Hematopoietic multipotent progenitor cell treated with erythropoietin and hydrocortisone succinate and interleukin-3 and kit ligand, for 4 days (in vitro differentiated cells): ENCODE measurements around the gene EPB41.
"Not testable (repeated sequence)": the region's sequence is repeated elsewhere in the genome, so short reads cannot be mapped to it uniquely, and the experiment has no call there.

Experiments
- DNase-seq: peaks from one replicate; pipeline ENCODE4 v3.0.0-alpha.2; 2015

Gene EPB41

DNA sequence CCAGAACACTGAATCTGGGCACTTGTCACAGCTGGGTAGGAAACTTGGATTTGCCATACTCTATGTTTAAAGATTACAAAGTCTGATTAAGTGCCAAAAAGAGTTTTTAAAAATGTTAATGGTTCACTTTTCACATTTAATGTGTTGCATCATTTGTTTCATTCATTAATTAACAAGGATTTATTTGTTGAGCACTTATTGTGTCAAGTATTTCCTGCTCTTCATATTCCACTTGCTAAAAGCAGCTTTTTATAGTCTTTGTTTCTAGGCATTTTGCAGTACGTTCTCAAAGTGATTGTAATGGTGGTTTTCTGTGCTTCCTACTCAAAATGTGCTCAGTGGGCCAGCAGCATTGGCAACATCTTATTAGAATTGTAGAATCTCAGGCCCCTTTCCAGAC is 68.7 kb downstream of the EPB41 start:
- DNase-seq: no peak

DNA sequence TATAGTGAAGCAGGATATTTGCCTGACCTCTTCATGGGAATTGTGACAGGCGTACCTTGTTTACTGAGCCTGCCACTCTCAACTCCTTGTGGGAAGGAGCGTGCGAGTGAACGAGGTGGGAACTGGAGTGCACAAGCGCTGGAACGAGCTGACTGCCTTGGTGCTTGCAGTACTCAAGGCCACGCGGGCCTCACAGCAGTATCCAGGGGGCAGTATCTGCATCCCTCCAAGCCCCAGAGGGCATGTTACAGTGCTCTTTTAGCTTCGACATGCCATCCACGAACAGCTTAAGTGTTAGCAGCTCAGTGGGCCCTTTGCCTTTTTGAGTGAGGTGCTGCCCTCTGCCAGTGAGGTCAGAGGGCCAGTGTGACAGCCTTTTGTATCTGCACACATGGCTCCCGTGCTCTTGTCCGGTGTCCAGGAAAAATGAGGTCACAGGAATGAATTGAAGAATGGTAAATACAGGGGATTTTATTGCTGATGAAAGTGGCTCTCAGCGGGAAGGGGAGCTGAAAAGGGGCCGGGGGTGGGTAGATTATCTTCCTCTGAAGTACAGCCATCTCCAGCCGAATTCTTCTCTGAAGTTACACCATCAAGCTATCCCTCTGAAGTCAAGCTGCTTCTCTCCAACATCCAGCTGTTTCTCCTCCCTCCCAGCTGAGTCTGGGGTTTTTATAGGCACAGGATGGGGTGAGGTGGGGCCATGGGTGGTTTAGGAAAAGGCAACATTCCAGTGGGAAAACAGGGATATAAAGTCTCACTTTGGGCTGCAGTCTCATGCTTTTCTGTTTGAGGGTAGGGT is 69.3 kb downstream of the EPB41 start:
- DNase-seq: no peak

DNA sequence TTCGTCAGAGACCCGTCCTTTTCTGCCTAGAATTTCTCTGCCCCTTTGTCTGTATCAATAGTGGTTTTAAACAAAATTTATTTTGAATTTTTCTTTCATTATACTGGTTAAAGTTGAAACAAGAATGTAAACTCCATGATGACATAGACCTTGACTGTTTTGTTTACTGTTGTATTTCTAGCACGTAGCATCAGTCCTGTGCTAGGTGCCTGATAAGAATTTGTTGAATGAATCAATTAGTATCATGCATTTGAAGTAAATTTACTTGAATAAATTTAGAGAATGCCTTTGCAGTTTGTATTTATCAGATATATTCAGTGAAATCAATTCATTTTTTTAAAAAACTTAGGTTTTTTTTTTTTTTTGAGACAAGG is 69.9 kb downstream of the EPB41 start:
- no peak for DNase-seq

DNA sequence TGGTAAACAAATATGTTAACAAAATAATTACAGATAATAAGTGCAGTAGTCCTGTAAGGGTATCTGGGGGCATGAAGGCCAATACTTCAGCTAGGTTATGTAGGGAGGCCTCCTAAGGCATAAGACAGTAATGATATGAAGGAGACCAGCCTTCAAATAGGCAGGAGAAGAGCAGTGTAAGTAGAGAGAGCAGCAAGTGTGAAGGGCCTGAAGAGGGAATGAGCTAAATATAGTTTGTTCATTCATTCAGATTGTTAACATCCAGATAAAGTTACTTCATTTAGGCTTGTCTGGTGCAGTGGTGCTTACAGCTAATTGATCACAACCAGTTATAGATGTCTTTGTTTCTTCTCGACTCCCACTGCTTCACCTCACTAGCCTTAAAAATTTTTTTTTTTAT is 71.1 kb downstream of the EPB41 start:
- DNase-seq: no peak

DNA sequence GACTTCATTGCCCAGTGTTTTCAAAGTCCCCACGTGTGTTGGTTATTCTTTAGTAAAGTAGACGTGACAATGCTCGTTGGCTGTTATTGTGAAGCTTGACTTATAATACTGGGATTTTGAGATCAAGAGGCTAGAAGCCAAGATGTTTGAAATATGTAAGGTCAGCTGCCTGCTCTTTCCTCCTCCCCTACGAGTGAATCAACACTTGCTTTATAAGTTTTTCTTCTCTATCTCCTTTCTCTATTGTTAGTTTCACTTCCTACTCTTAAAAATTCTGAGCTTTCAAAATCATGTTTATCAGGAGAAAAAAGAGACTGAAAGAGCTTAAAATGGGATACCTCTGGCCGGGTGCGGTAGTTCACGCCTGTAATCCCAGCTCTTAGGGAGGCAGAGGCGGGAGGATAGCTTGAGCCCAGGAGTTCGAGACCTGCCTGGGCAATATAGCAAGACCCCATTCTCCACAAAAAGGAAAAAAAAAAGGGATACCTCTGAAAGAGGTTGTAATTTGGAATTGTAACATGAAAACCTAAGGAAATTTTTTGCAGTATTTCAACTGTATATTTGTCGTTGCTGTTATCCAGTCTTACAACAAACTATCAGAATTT is 72.0 kb downstream of the EPB41 start:
- DNase-seq: no peak

DNA sequence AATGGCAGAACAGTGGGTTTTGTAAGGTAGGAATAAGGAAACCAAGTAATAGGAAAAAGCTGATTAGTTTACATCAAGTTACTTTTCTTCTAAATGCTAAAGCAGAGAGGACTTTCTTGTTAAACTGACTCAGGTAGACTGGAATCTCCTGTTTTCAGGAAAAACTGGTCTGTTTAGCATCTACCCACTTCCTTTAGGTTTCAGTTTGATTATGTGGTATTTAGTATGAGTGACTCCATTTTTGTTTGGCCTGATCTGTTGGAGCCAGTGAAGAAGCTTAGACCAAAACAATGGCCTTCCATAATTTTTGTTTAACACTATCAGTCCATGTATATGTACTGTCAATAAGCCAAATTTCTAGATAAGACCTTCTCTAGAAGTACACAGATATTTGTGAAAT is 88.4 kb downstream of the EPB41 start:
- no peak for DNase-seq

DNA sequence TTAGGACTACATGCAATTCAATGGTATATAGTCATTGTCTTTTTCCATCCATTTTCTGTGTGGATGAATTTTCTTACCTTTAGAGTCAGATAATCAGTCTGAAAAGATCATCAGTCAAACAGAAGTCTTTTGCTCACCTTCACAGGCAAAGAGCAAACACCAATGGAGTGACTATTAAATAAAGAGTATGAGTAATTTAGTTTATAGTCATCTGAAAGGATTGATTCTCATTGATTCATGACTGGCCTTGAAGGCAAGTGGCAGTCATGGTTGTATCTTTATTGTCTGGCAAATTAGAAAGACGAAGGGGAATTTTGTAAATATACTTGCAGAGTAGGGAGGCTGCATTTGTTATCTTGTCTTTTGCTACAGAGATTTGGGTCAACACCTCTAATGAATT is 89.9 kb downstream of the EPB41 start:
- no peak for DNase-seq

DNA sequence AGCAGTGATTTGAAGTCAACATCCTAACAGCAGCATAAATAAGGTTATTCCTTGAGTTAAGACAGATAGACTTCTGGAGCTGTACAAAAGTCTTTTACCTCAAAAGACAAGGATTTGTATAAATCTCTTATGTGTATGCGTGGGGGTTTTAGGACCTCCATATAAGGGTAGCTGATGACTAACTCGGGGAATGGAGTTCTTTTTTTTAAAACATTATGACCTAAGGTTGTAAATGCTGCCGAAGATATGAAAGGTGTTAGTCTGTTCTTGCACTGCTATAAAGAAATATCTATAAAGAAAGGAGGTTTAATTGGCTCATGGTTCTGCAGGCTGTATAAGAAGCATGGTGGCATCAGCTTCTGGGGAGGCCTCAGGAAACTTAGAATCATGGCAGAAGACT is 90.4 kb downstream of the EPB41 start:
- no peak for DNase-seq

DNA sequence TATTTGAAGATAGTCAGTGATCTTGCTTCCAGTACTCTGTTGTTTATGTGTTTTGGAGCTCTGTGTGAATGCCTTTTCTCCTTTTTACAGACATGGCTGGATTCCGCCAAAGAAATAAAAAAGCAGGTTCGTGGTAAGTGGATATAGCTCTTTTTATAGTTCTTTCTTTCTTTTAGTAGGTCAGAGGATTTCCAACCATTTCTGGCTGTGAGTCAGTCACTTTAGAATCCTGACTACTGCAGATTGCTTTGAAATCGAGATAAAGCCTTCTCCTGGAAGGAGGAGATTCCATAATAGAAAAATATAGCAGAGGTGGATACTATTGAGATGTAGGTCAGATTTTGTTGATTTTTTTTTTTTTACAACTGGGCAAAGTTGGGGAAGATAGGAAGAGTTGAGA is 97.4 kb downstream of the EPB41 start:
- DNase-seq: no peak

DNA sequence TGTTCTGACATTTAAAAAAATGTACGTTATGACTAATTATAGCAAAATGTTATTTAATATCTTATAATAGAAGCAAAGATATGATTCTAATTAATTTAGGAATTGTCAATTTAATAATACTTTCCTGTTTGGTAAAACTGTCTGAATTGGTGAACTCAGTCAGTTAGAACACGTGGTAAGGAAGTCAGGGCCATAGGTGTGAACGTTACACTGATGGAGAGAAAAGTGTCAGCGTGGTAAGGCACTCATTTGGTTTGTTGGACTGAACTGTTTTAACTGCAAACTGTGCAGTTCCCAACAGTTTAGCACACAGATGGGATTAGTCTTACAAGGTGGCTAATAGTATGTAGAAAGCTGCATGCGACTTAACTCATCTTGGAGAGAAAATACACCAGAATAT is 102.9 kb downstream of the EPB41 start:
- no peak for DNase-seq

DNA sequence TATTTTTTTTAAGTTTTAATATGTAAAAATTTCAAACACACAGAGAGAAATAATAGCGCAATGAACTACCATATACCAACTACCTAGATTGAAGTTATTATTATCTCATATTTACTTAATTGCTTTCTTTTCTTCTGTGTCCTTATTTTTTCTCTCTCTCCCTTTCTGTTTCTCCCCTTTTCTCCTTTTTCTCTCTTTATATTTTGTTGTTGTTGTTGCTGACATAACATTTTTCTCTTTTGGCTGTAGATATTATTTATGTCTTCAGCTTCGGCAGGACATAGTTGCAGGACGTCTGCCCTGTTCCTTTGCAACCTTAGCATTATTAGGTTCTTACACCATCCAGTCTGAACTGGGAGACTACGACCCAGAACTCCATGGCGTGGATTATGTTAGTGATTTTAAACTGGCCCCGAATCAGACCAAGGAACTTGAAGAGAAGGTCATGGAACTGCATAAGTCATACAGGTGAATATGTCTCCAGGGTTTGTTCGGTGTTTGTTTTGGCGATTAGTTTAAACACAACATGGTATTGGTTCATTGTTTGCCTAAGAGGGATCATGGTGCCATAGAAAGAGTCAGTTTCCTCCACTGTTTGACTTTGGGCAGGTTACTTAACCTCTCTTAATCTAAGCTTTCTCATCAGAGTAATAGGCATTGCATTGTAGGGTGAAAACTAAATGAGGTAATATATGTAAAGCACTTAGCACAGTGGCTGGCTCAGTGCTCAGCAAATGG is 103.8 kb downstream of the EPB41 start:
- no peak for DNase-seq

DNA sequence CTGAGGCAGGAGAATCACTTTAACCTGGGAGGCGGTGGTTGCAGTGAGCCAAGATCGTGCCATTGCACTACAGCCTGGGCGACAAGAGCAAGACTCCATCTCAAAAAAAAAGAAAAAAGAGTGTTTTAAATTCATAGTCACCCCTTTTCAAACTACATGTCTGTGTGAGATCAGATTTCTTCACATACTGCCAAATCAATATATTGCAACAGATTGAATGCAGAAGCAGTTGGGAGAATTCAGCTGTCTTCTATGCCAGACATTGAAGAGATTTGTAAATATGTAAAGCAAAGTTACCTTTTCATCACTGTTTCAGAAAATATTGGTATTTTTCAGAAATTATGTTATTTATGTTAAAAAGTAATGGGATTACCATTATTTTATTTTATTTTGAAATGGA is 108.3 kb downstream of the EPB41 start:
- no peak for DNase-seq

DNA sequence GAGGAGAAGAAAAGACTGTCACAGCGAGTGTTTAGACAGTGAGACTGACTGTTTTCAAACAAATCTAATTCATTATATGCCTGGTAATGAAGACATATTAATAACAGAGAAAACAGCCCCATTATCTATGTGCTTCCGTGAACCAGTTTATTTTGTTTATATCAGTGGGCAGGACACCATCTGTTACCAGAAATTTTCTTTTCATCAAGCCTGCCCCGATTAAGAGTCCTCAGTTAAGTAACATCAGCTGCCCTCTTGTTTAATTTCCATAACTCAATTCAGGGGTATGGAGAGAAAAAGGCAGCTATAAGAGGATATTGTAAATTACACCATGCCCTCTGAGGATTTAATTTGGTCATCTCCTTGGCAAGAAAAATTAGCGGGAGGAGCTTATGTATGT is 115.3 kb downstream of the EPB41 start:
- DNase-seq: no peak

DNA sequence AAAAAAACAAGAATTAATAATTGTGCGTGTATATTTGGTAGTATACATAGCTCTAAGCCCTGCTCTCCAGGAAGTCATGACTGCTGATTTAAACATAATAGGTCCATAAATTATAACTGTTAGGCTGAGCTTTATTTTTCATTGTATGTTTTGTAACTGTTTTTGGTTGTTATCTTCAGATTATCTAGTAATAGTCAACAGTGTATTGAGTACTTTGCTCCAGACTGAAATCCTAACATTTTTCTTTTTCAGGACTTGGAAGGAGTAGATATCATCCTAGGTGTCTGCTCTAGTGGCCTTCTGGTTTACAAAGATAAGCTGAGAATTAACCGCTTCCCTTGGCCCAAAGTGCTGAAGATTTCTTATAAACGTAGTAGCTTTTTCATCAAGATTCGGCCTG is 118.5 kb downstream of the EPB41 start:
- peak; percentile 83 for DNase-seq

DNA sequence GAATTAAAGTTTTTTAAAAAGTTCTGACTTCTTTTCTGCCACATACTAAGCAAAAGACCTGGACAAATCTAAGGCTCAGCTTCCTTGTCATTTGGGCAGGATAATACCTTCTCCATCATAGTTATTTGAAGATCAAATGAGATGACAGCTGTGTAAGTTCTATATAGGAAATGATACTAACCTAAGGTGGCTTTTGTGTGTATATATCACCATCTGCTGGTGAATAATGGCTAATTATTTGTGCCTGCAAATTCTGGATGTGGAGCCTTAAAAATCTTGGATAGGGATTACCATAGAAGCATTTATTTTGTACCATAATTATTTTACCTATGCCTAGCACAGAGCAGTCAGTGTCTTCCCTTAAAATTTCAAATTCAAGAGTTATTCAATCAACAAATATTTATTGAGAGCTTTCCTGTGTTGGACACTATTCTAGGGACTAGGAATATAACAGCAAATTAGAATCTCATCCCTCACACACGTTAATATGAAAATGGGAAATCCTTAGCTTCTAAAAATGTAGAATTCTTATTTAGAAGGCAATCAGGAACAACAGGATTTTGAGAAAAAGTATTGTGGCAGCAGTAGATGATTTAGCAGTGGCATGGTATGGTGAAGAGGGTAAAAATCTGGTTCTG is 119.6 kb downstream of the EPB41 start:
- peak; percentile 78 for DNase-seq

DNA sequence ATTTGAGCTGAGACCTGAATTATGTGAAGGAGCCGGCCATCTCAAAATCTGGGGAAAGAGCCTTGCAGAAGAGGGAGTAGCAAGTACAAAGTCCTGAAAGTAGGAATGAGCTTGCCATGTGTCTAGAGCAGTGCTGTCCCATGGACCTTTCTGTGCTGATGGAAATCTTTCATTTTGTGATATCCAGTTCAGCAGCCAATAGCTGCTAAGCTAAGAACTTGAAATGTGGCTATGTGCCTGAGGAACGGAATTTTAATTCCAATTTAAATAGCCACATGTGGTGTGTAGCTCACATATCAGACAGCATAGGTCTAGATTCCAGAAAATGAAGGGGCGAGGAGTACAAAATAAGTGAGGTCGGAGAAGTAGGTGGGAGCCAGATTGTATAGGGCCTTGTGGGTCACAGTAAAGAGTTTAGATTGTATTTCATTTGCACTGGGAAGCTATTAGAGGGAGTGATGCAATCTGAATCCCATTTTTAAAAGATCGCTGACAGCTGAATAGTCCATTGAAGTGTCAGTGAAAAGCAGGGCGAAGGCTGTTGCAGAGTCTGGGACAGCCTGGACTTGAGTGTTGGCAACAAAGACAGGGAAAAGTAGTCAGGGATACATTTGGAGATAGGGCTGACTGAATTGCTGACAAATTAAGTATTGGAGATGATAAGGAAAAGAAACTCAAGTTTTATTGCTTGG is 129.1 kb downstream of the EPB41 start:
- DNase-seq: no peak

DNA sequence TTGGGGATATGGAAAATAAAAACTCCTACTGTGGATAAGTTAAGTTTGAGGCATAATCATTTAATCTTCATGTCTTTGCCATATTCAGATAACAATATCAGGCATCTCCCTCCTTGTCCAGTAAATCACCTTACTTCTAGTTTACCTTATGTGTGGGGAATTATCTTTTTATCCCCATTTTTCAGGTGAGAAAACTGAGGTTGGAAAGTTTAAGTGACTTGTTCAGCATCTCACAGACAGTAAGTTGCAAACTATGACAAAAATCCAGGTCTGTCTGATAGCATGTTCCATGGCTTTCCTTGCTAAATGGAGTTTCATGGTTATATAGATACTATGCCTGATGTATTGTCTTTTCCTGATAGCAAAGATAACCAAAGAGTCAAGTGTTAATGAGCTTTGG is 129.6 kb downstream of the EPB41 start:
- DNase-seq: no peak

DNA sequence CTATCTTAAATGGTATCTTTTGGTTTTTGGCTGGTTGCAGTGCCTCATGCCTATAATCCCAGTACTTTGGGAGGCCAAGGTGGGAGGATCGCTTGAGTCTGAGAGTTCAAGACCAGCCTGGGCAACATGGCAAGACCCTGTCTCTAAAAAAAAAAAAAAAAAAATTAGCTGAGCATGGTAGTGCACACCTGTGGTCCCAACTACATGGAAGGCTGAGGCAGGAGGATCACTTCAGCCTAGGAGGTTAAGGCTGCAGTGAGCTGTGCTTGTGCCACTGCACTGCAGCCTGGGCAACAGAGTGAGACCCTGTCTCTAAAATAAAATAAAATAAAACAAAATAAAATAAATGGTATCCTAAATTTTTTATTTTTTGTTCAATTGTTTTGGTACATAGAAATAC is 131.3 kb downstream of the EPB41 start:
- DNase-seq: not testable (repeated sequence)

DNA sequence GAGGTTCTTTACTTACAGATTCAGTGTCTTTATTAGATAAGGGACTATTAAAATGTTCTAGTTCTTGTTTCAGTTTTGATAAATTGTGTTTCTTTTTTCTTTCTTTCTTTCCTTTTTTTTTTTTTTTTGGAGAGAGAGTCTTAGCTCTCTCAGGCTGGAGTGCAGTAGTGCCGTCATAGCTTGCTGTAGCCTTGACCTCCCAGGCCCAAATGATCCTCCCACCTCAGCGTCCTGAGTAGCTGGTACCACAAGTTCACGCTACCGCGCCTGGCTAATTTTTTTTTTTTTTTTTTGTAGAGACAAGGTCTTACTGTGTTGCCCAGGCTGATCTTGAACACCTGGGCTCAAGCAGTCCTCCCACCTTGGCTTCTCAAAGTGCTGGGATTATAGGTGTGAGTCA is 132.8 kb downstream of the EPB41 start:
- DNase-seq: peak; percentile 32

DNA sequence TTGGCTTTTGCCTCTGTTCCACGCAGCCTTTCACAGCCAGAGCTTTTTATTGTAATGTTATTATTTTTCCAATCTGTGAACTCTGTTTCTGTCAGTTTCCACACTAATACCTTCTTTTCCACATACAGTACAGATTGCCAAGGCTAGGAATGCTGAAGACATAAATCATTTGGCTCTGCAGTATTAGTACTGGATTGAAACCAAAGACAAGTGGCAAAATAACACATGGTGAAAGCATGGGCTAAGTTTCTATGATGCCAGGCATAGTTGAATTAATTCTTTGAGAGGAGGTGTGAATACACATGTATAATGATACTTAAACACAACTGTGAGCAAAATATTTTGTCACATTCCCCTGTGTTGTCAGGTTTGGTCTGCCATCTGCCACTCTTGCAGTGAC is 135.8 kb downstream of the EPB41 start:
- no peak for DNase-seq

DNA sequence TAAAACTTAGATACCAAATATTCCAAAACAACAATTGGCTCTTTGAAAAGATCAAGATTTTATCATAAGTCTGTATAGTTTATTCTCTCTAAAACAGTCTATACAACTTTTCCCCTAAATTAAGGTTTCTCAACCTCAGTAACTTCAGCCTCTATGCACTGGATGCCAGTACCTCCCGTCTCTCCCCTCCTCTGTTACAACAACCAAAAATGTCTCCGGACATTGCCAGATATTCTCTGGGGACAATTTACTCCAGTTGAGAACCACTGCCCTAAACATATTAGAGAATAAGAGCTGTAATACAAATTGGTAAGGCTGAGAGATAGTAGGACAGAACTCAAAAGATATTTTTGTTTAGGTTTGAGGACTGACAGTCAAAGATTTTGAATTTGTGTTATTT is 137.7 kb downstream of the EPB41 start:
- no peak for DNase-seq

DNA sequence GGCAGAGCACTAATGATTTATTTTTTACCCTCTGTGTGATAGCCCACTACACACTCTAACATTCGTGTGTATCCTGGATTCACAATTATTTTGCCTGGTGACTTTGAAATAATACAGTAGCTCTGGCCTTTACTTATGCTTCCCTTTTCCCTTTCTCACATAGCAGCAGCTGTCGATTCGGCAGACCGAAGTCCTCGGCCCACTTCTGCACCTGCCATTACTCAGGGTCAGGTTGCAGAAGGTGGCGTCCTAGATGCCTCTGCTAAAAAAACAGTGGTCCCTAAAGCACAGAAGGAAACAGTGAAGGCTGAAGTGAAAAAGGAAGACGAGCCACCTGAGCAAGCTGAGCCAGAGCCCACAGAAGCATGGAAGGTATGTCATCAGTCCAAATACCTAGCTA is 138.6 kb downstream of the EPB41 start:
- no peak for DNase-seq

DNA sequence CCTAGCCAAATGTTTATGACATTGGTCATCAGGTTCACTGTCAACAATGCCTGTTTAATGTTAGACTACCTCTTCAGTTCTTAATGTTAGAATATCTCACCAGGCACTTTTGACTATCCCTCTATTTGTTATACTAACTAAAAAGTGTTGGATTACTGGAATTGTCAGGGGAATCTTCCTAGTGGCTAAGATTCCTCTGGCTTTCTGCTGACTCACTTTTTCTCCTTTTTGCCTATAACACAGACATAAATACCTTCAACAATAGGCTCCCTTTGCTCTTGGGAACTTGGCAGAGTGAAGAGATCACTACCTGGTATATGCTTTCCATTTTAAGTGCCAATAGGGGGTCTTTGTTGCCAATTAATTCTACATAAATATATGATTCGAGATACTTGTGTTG is 140.8 kb downstream of the EPB41 start:
- no peak for DNase-seq
